Tibial nerve (tissue), 4 donors: Measurements from ENCODE around the gene DENND11. TPM values are rescaled to one million over a fixed set of nuclear protein-coding genes. Genes with fewer than 3 reads are reported as not detected.

Experiments used
- DNase-seq, 2 donors: peaks; one replicate each; pipeline ENCODE4 v3.0.0-alpha.2; 2019; ENCODE audit warnings: low spot score in 2 of 2
- H3K27ac ChIP-seq, 4 donors: fragments of 200-600 bp; sonication (generic) in 3 of 4; one replicate each; pipeline ENCODE4 v1.5.1; 2017 to 2019; ENCODE audit warnings: mild to moderate bottlenecking in 1 of 4
- H3K27me3 ChIP-seq, 2 donors: fragments of 200-600 bp; sonication (generic) in 1 of 2; one replicate each; pipeline versions ENCODE4 v1.5.1 to v1.6.0; 2017 to 2019
- H3K36me3 ChIP-seq, 3 donors: fragments of 200-600 bp; sonication (generic); one replicate each; pipeline ENCODE4 v1.5.1; 2018 to 2019
- H3K4me1 ChIP-seq, 4 donors: fragments of 200-600 bp; sonication (generic) in 3 of 4; one replicate each; pipeline ENCODE4 v1.5.1; 2017 to 2019
- H3K4me3 ChIP-seq, 4 donors: fragments of 200-600 bp; sonication (generic) in 3 of 4; one replicate each; pipeline ENCODE4 v1.5.1; 2017 to 2019; ENCODE audit warnings: mild to moderate bottlenecking in 1 of 4, moderate library complexity in 1 of 4
- H3K9me3 ChIP-seq, 4 donors: fragments of 200-600 bp; sonication (generic) in 3 of 4; one replicate each; pipeline ENCODE4 v1.5.1; 2017 to 2019
- EP300 ChIP-seq, 2 donors: sonication (generic); formaldehyde crosslinking; IDR thresholded peaks; one replicate each; pipeline ENCODE4 v1.6.1; 2017; ENCODE audit warnings: antibody characterized with exemption in 2 of 2, mild to moderate bottlenecking in 1 of 2
- POLR2A ChIP-seq, 2 donors: fragments of 450-650 bp; IDR thresholded peaks; one replicate each; pipeline ENCODE4 v1.6.1; 2017; ENCODE audit warnings: antibody characterized with exemption in 2 of 2, mild to moderate bottlenecking in 2 of 2, moderate library complexity in 2 of 2
- WGBS, 2 donors: methylation state at CpG; one replicate each; pipeline ENCODE4 v1.1.5; 2018; 5-methylcytosine and 5-hydroxymethylcytosine counted together
- total RNA-seq, 4 donors: library from RNA; depleted of rRNA; stranded (reverse); fragments of >200 nt; gene quantifications; one replicate each; pipeline ENCODE4 v1.1.0, GENCODE V29; 2016
- TF ChIP-seq, protein P1 (sequence below), 5 experiments: fragments of 200-600 bp in 3 of 5; fragments of 450-650 bp in 2 of 5; sonication (generic) in 3 of 5; IDR thresholded peaks; one replicate each; pipeline ENCODE4 v1.5.1; 2016 to 2019; ENCODE audit warnings: antibody characterized with exemption in 5 of 5, mild to moderate bottlenecking in 3 of 5, moderate library complexity in 2 of 5

Gene DENND11
- total RNA-seq, 4 donors from 2014 or later: 14.1 to 16.7 (median 15.5) TPM

DNA sequence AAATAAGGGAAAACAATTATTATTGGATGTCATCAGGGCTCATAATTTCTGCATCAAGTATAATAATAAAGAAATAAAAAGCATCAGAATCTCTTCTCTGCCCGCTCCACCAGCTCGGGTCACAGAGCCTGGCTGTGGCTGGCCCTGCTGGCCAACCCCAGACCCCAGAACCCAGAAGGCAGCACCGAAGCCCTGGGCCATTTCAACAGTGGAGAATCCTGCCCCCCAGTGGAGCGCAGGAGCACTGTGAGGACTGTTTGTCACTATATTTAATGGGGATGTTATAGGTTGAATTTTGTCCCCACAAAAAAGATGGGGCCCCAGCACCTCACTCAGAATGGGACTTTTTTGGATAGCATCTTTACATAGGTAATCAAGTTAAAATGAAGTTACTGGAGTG is 27.3 kb downstream of the DENND11 start:
- no peaks in the 10 kb centered on the region for H3K9me3 ChIP-seq
- peaks cover 0 to 34% (median 5%) of the 10 kb centered on the region in 3 donors for H3K36me3 ChIP-seq
- 45 to 49% methylated on average over 4 of the region's 4 CpGs for WGBS, 2 donors
- H3K4me3 ChIP-seq: no peak overlapping the region
- TF ChIP-seq, protein P1, sequence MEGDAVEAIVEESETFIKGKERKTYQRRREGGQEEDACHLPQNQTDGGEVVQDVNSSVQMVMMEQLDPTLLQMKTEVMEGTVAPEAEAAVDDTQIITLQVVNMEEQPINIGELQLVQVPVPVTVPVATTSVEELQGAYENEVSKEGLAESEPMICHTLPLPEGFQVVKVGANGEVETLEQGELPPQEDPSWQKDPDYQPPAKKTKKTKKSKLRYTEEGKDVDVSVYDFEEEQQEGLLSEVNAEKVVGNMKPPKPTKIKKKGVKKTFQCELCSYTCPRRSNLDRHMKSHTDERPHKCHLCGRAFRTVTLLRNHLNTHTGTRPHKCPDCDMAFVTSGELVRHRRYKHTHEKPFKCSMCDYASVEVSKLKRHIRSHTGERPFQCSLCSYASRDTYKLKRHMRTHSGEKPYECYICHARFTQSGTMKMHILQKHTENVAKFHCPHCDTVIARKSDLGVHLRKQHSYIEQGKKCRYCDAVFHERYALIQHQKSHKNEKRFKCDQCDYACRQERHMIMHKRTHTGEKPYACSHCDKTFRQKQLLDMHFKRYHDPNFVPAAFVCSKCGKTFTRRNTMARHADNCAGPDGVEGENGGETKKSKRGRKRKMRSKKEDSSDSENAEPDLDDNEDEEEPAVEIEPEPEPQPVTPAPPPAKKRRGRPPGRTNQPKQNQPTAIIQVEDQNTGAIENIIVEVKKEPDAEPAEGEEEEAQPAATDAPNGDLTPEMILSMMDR (IDR thresholded peaks at IDR 0.05): peak in 3 of 5 experiments; percentile 12 to 30 (median 27)
- TF ChIP-seq EP300 (IDR thresholded peaks at IDR 0.05): no peak
- no peaks in the 10 kb centered on the region for H3K27me3 ChIP-seq
- DNase-seq: no peak
- H3K27ac ChIP-seq: peak overlapping the region in 2 of 4 donors; percentile 10 to 54
- peaks cover 0 to 4% (median 0%) of the 10 kb centered on the region in 4 donors for H3K4me1 ChIP-seq

DNA sequence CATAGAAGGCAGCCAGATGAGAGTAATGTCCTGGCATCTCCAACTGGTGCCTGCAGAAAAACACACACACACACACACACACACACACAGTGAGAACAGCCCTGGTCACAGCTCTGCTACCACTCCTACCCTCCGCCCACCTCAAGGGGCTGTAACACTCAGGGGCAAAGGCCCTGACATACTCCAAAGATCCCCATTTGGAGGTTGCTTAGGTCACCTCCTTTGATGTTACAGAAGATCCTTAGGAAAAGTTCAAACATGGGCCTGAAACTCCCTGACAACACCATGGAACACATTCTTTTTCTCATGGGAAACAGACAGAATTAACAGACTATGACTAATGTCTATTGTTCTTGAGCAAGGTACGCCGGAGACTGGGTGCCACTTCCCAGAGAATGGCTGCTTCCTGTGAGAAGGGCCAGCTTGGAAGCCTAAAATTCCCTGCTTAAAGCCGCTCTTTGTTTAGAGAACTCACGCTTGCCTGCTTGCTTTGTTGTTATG is 27.7 kb downstream of the DENND11 start:
- Histone ChIP-seq H3K9me3 (no peaks in the 10 kb centered on the region), H3K36me3 (peaks cover 0 to 33% (median 5%) of the 10 kb centered on the region in 3 donors), H3K4me3 (no peak overlapping the region), H3K4me1 (peaks cover 0 to 4% (median 0%) of the 10 kb centered on the region in 4 donors), H3K27me3 (no peaks in the 10 kb centered on the region), H3K27ac (peak overlapping the region in 1 of 4 donors; percentile 54)
- 53 to 61% methylated on average over 5 of the region's 5 CpGs for WGBS, 2 donors
- DNase-seq: no peak
- TF ChIP-seq EP300 (IDR thresholded peaks at IDR 0.05) (no peak), POLR2A (IDR thresholded peaks at IDR 0.05) (no peak)
- TF ChIP-seq, protein P1 (IDR thresholded peaks at IDR 0.05): no peak

DNA sequence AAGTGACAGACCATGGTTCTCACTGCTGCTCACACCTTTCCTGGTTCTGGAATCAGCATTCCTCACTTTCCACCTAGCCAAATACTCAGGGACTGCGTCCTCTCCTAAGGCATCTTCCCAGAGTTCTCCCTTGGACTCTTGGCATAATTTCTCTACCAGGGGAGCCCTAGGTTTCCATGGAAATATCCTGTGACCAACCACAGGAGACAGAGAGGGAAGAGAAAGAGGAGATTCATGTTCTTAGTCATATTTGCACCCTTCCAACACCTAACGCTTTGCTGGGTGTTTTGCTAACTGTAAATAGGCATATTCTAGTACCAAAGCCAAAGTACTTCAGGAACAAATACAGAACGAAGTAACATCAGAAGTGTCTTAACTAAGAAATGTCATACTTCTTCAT is 28.6 kb downstream of the DENND11 start:
- 93 to 94% methylated on average over 3 of the region's 3 CpGs for WGBS, 2 donors
- Histone ChIP-seq H3K4me1 (peaks cover 0 to 4% (median 0%) of the 10 kb centered on the region in 4 donors), H3K36me3 (peaks cover 0 to 39% (median 5%) of the 10 kb centered on the region in 3 donors), H3K27me3 (no peaks in the 10 kb centered on the region), H3K9me3 (no peaks in the 10 kb centered on the region), H3K27ac (peak overlapping the region in 1 of 4 donors; percentile 19), H3K4me3 (no peak overlapping the region)
- TF ChIP-seq EP300 (IDR thresholded peaks at IDR 0.05): no peak
- TF ChIP-seq POLR2A (IDR thresholded peaks at IDR 0.05): no peak
- TF ChIP-seq, protein P1 (IDR thresholded peaks at IDR 0.05): no peak
- no peak for DNase-seq

DNA sequence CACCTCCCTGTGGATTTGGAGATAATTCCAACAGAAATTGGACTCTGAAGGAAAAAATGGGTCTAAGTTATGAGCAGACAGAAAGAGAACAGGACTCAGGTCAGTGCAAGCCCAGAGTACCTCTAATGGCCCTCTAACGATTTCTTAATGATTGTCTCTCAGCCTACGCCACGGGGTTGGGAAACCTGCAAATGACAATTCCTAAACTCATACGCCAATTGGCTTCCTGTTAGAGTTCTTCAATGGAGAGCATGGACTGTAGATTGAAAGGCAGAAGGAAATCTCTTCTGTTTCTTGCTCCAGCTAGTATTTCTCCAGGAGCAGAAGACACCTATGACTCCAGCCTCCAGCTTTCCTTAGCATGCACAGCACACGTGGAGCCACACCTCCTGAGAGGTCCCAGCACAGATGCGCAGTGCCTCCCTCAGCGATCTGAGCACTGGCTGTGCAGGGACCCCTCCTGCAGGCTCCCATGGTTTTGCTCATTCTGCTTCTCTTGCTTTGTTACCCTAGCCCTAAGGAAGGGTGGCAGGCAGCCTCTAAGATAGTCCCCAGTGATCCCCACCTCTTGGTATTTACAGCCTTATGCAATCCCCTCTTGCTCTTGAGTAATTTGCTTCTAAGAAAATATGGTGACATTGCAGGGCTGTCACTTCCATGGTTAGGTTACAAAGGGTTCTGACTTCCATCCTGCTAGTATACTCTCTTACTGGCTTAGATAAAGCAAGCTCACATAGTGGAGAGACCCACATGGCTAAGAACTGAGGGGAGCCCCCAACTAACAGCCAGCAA is 30.1 kb downstream of the DENND11 start:
- Histone ChIP-seq H3K4me3 (no peak overlapping the region), H3K4me1 (peaks cover 0 to 4% (median 0%) of the 10 kb centered on the region in 4 donors), H3K36me3 (peaks cover 0 to 43% (median 5%) of the 10 kb centered on the region in 3 donors), H3K9me3 (no peaks in the 10 kb centered on the region), H3K27ac (no peak overlapping the region), H3K27me3 (no peaks in the 10 kb centered on the region)
- TF ChIP-seq, protein P1 (IDR thresholded peaks at IDR 0.05): no peak
- TF ChIP-seq POLR2A (IDR thresholded peaks at IDR 0.05) (no peak), EP300 (IDR thresholded peaks at IDR 0.05) (no peak)
- DNase-seq: no peak
- 91 to 97% methylated on average over 7 of the region's 7 CpGs for WGBS, 2 donors

DNA sequence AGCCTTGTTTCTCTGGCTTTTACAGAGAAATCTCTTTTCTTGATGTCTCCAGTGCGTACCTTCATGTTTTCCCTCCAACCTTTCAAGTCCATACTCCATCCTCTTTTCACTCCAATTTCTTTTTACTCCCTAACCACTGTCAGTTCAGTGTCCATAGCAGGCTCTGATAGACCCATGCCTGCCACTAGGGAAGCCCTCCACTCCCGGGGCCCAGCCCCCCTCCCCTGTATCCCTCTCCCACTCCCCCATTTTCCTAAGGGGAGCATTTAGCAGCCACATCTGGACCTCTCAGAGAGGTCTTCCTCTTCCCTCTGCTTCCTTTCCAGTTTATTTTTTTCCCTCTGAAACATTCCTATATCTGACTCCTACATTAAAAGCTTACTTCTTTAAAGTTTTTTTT is 33.1 kb downstream of the DENND11 start:
- no peak overlapping the region for H3K27ac ChIP-seq
- no peak overlapping the region for H3K4me3 ChIP-seq
- H3K36me3 ChIP-seq: peaks cover 0 to 66% (median 8%) of the 10 kb centered on the region in 3 donors
- WGBS, 2 donors: 77 to 83% methylated on average over 2 of the region's 2 CpGs
- no peaks in the 10 kb centered on the region for H3K4me1 ChIP-seq
- no peaks in the 10 kb centered on the region for H3K27me3 ChIP-seq
- no peak for TF ChIP-seq EP300 (IDR thresholded peaks at IDR 0.05)
- TF ChIP-seq POLR2A (IDR thresholded peaks at IDR 0.05): no peak
- TF ChIP-seq, protein P1 (IDR thresholded peaks at IDR 0.05): no peak
- no peak for DNase-seq
- H3K9me3 ChIP-seq: no peaks in the 10 kb centered on the region
